ENCODE data around the gene AQR.

Gene AQR

GRCh38 chr15:34883042-34883441, 86.5 kb downstream of the AQR start:
- H3K27me3 ChIP-seq (ENCODE audit: control insufficient read depth in 3 of 3, insufficient read depth in 3 of 3, low read depth in 1 of 3, low read length in 3 of 3), result no peaks in the 10 kb centered on the region
- H3K4ac ChIP-seq (ENCODE audit: low read length), result no peak overlapping the region
- no peak overlapping the region for H3K27ac ChIP-seq (replicated peaks; ENCODE audit: low read length)
- no peak overlapping the region for H2AFZ ChIP-seq (ENCODE audit: low read length)
- WGBS, 2 donors (ENCODE audit: extremely low coverage in 2 of 2, insufficient read length in 2 of 2, insufficient replicate concordance in 1 of 2), result no CpG with 5 or more reads among the region's 1 CpG
- no peak overlapping the region for H2BK15ac ChIP-seq (ENCODE audit: low read length)
- no peak overlapping the region for H2AK5ac ChIP-seq (ENCODE audit: low read depth, low read length)
- H3K4me1 ChIP-seq (ENCODE audit: control insufficient read depth in 2 of 2, insufficient read depth in 1 of 2, low read depth in 1 of 2, low read length in 2 of 2), result no peaks in the 10 kb centered on the region
- no peak for DNase-seq (ENCODE audit: low spot score)
- no peak overlapping the region for H3K23ac ChIP-seq (ENCODE audit: low read depth, low read length, poor library complexity)
- no peak overlapping the region for H3K9ac ChIP-seq (ENCODE audit: low read depth, low read length, poor library complexity)
- no peak overlapping the region for H4K8ac ChIP-seq (ENCODE audit: low read depth, low read length)
- H2BK120ac ChIP-seq (ENCODE audit: low read depth, low read length), result no peak overlapping the region
- no peak overlapping the region for H3K18ac ChIP-seq (ENCODE audit: low read length)
- H4K91ac ChIP-seq (ENCODE audit: low read depth, low read length, poor library complexity), result no peak overlapping the region
- no peak overlapping the region for H2BK12ac ChIP-seq (ENCODE audit: low read length)
- H3K4me3 ChIP-seq (ENCODE audit: low read length in 2 of 2), result no peak overlapping the region
- no peak overlapping the region for H2BK5ac ChIP-seq (ENCODE audit: low read length)
- H3K14ac ChIP-seq (ENCODE audit: low read length), result no peak overlapping the region
- peaks cover 7 to 87% of the 10 kb centered on the region in 2 donors for H3K36me3 ChIP-seq (replicated peaks in 1 of 2; ENCODE audit: control insufficient read depth in 2 of 2, insufficient read depth in 2 of 2, low read length in 2 of 2)
- H3K79me1 ChIP-seq (ENCODE audit: low read depth, low read length), result no peaks in the 10 kb centered on the region
- H3K4me2 ChIP-seq (ENCODE audit: insufficient read depth, low read length, poor library complexity, severe bottlenecking), result no peak overlapping the region
- H3K9me3 ChIP-seq (replicated peaks in 1 of 2; ENCODE audit: control insufficient read depth in 2 of 2, insufficient read depth in 1 of 2, low read depth in 1 of 2, low read length in 2 of 2), result no peaks in the 10 kb centered on the region

- Histone ChIP-seq H2AFZ (ENCODE audit: low read length) (no peak overlapping the region), H3K18ac (ENCODE audit: low read length) (no peak overlapping the region), H3K79me1 (ENCODE audit: low read depth, low read length) (no peaks in the 10 kb centered on the region), H2BK120ac (ENCODE audit: low read depth, low read length) (no peak overlapping the region), H3K4me2 (ENCODE audit: insufficient read depth, low read length, poor library complexity, severe bottlenecking) (no peak overlapping the region), H2BK5ac (ENCODE audit: low read length) (no peak overlapping the region), H3K27me3 (ENCODE audit: control insufficient read depth in 3 of 3, insufficient read depth in 3 of 3, low read depth in 1 of 3, low read length in 3 of 3) (no peaks in the 10 kb centered on the region), H4K91ac (ENCODE audit: low read depth, low read length, poor library complexity) (no peak overlapping the region), H4K8ac (ENCODE audit: low read depth, low read length) (no peak overlapping the region), H3K4ac (ENCODE audit: low read length) (no peak overlapping the region), H3K27ac (replicated peaks; ENCODE audit: low read length) (no peak overlapping the region), H3K14ac (ENCODE audit: low read length) (no peak overlapping the region), H2AK5ac (ENCODE audit: low read depth, low read length) (no peak overlapping the region), H3K4me1 (ENCODE audit: control insufficient read depth in 2 of 2, insufficient read depth in 1 of 2, low read depth in 1 of 2, low read length in 2 of 2) (no peaks in the 10 kb centered on the region), H3K4me3 (ENCODE audit: low read length in 2 of 2) (no peak overlapping the region), H3K9ac (ENCODE audit: low read depth, low read length, poor library complexity) (no peak overlapping the region), H2BK12ac (ENCODE audit: low read length) (no peak overlapping the region), H3K23ac (ENCODE audit: low read depth, low read length, poor library complexity) (no peak overlapping the region), H2BK15ac (ENCODE audit: low read length) (no peak overlapping the region), H3K9me3 (replicated peaks in 1 of 2; ENCODE audit: control insufficient read depth in 2 of 2, insufficient read depth in 1 of 2, low read depth in 1 of 2, low read length in 2 of 2) (no peaks in the 10 kb centered on the region), H3K36me3 (replicated peaks in 1 of 2; ENCODE audit: control insufficient read depth in 2 of 2, insufficient read depth in 2 of 2, low read length in 2 of 2) (peaks cover 5 to 74% of the 10 kb centered on the region in 2 donors)
- WGBS, 2 donors (ENCODE audit: extremely low coverage in 2 of 2, insufficient read length in 2 of 2, insufficient replicate concordance in 1 of 2), result no CpG with 5 or more reads among the region's 4 CpGs
- no peak for DNase-seq (ENCODE audit: low spot score)
Measured at GRCh38 chr15:34879107-34879506, 90.4 kb downstream of the AQR start.

- Histone ChIP-seq H3K79me1 (ENCODE audit: low read depth, low read length) (no peaks in the 10 kb centered on the region), H3K4me3 (ENCODE audit: low read length in 2 of 2) (no peak overlapping the region), H2BK12ac (ENCODE audit: low read length) (no peak overlapping the region), H3K4me2 (ENCODE audit: insufficient read depth, low read length, poor library complexity, severe bottlenecking) (no peak overlapping the region), H3K36me3 (replicated peaks in 1 of 2; ENCODE audit: control insufficient read depth in 2 of 2, insufficient read depth in 2 of 2, low read length in 2 of 2) (peaks cover 3 to 75% of the 10 kb centered on the region in 2 donors), H3K23ac (ENCODE audit: low read depth, low read length, poor library complexity) (no peak overlapping the region), H2AFZ (ENCODE audit: low read length) (no peak overlapping the region), H4K8ac (ENCODE audit: low read depth, low read length) (no peak overlapping the region), H3K9ac (ENCODE audit: low read depth, low read length, poor library complexity) (no peak overlapping the region), H2AK5ac (ENCODE audit: low read depth, low read length) (no peak overlapping the region), H3K27ac (replicated peaks; ENCODE audit: low read length) (no peak overlapping the region), H3K14ac (ENCODE audit: low read length) (no peak overlapping the region), H2BK5ac (ENCODE audit: low read length) (no peak overlapping the region), H3K9me3 (replicated peaks in 1 of 2; ENCODE audit: control insufficient read depth in 2 of 2, insufficient read depth in 1 of 2, low read depth in 1 of 2, low read length in 2 of 2) (no peaks in the 10 kb centered on the region), H2BK120ac (ENCODE audit: low read depth, low read length) (no peak overlapping the region), H3K4me1 (ENCODE audit: control insufficient read depth in 2 of 2, insufficient read depth in 1 of 2, low read depth in 1 of 2, low read length in 2 of 2) (no peaks in the 10 kb centered on the region), H4K91ac (ENCODE audit: low read depth, low read length, poor library complexity) (no peak overlapping the region), H3K27me3 (ENCODE audit: control insufficient read depth in 3 of 3, insufficient read depth in 3 of 3, low read depth in 1 of 3, low read length in 3 of 3) (no peaks in the 10 kb centered on the region), H3K4ac (ENCODE audit: low read length) (no peak overlapping the region), H3K18ac (ENCODE audit: low read length) (no peak overlapping the region), H2BK15ac (ENCODE audit: low read length) (no peak overlapping the region)
- DNase-seq (ENCODE audit: low spot score), result no peak
Measured at GRCh38 chr15:34876640-34877039, 92.9 kb downstream of the AQR start.

GRCh38 chr15:34869110-34869509, 100.4 kb downstream of the AQR start:
- Histone ChIP-seq H2BK5ac (ENCODE audit: low read length) (no peak overlapping the region), H2BK120ac (ENCODE audit: low read depth, low read length) (no peak overlapping the region), H2AK5ac (ENCODE audit: low read depth, low read length) (no peak overlapping the region), H3K79me1 (ENCODE audit: low read depth, low read length) (no peaks in the 10 kb centered on the region), H2BK15ac (ENCODE audit: low read length) (no peak overlapping the region), H3K27me3 (ENCODE audit: control insufficient read depth in 3 of 3, insufficient read depth in 3 of 3, low read depth in 1 of 3, low read length in 3 of 3) (no peaks in the 10 kb centered on the region), H3K23ac (ENCODE audit: low read depth, low read length, poor library complexity) (no peak overlapping the region), H3K9me3 (replicated peaks in 1 of 2; ENCODE audit: control insufficient read depth in 2 of 2, insufficient read depth in 1 of 2, low read depth in 1 of 2, low read length in 2 of 2) (peaks cover 2 to 12% of the 10 kb centered on the region in 2 donors), H3K4me2 (ENCODE audit: insufficient read depth, low read length, poor library complexity, severe bottlenecking) (no peak overlapping the region), H3K4me1 (ENCODE audit: control insufficient read depth in 2 of 2, insufficient read depth in 1 of 2, low read depth in 1 of 2, low read length in 2 of 2) (no peaks in the 10 kb centered on the region), H4K8ac (ENCODE audit: low read depth, low read length) (no peak overlapping the region), H3K4me3 (ENCODE audit: low read length in 2 of 2) (no peak overlapping the region), H2AFZ (ENCODE audit: low read length) (no peak overlapping the region), H3K14ac (ENCODE audit: low read length) (no peak overlapping the region), H3K27ac (replicated peaks; ENCODE audit: low read length) (no peak overlapping the region), H4K91ac (ENCODE audit: low read depth, low read length, poor library complexity) (no peak overlapping the region), H3K18ac (ENCODE audit: low read length) (no peak overlapping the region), H3K36me3 (replicated peaks in 1 of 2; ENCODE audit: control insufficient read depth in 2 of 2, insufficient read depth in 2 of 2, low read length in 2 of 2) (peaks cover 2 to 88% of the 10 kb centered on the region in 2 donors), H3K9ac (ENCODE audit: low read depth, low read length, poor library complexity) (no peak overlapping the region), H2BK12ac (ENCODE audit: low read length) (no peak overlapping the region), H3K4ac (ENCODE audit: low read length) (no peak overlapping the region)
- WGBS, 2 donors (ENCODE audit: extremely low coverage in 2 of 2, insufficient read length in 2 of 2, insufficient replicate concordance in 1 of 2), result no CpG with 5 or more reads among the region's 2 CpGs
- DNase-seq (ENCODE audit: low spot score), result no peak

Data from neuronal stem cell (in vitro differentiated cells).